Measurements from ENCODE around the gene C1GALT1C1L.

DNA sequence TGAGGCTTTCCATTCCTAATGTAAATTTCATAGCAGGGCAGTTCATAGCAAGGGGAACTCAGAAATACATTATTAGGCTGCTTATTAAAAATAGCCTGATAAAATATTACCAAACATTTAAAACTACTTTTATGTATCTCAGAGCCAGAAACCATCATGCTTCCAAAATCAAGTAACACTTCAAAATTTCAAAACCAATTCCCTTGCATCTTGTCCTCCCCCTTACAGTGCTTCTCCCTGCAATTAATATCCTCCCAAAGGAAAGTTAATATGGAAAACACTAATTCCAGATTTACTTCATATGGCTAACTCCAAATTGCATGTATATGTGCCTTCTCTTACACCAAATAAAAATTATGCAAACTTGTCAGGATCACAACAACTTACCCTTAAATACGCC, 32.5 kb downstream of the C1GALT1C1L start:
- TF ChIP-seq, protein P1, sequence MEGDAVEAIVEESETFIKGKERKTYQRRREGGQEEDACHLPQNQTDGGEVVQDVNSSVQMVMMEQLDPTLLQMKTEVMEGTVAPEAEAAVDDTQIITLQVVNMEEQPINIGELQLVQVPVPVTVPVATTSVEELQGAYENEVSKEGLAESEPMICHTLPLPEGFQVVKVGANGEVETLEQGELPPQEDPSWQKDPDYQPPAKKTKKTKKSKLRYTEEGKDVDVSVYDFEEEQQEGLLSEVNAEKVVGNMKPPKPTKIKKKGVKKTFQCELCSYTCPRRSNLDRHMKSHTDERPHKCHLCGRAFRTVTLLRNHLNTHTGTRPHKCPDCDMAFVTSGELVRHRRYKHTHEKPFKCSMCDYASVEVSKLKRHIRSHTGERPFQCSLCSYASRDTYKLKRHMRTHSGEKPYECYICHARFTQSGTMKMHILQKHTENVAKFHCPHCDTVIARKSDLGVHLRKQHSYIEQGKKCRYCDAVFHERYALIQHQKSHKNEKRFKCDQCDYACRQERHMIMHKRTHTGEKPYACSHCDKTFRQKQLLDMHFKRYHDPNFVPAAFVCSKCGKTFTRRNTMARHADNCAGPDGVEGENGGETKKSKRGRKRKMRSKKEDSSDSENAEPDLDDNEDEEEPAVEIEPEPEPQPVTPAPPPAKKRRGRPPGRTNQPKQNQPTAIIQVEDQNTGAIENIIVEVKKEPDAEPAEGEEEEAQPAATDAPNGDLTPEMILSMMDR (IDR thresholded peaks at IDR 0.05), result no peak
- no peak for TF ChIP-seq ZFX (IDR thresholded peaks at IDR 0.05; ENCODE audit: borderline replicate concordance)

Measured in 22Rv1 (cell line).